HCT116 (cell line): ENCODE results near the gene CALCOCO1. TPM values are rescaled to one million over a fixed set of nuclear protein-coding genes. Genes with fewer than 3 reads are reported as not detected.

Experiments
- ATAC-seq: fragments of 200-7000 bp; cut with Tn5 transposase; 2 replicates; pipeline ENCODE4 v1.9.1; 2020; ENCODE audit warnings: mild to moderate bottlenecking, moderate library complexity
- BruUV-seq: library from RNA; stranded (reverse); fragments of 400-500 nt; replicated peaks from 2 replicates; lab custom pipeline; 2021; lab: Mats Ljungman, UMichigan
- CTCF ChIA-PET: fragments of 300-600 bp; sonication (Branson Sonifier 250); formaldehyde crosslinking; loops from one replicate; lab custom pipeline; 2021; ENCODE audit warnings: antibody characterized with exemption; lab: Charles Lee
- POLR2A ChIA-PET: fragments of 300-600, 350-600 bp; sonication (Branson Sonifier 250); formaldehyde crosslinking; loops from one replicate; lab custom pipeline; 2021; ENCODE audit warnings: antibody characterized with exemption; lab: Charles Lee
- RAD21 ChIA-PET, 2 experiments: fragments of 300-600 bp; sonication (Branson Sonifier 250); formaldehyde crosslinking; loops; one replicate each; lab custom pipeline; 2023; ENCODE audit warnings: low total read pairs in 2 of 2; ENCODE audit not compliant: uncharacterized antibody in 2 of 2, unreplicated experiment in 2 of 2, low non-redundant PET in 1 of 2; lab: Charles Lee
- DNase-seq: peaks from one replicate; pipeline ENCODE4 v3.0.0-alpha.2; 2010; ENCODE audit warnings: low read depth, low spot score
- H2AFZ ChIP-seq: fragments of 200-600 bp; shearing (Covaris generic), sonication (generic); 2 replicates; pipeline ENCODE4 v1.6.1; 2017; ENCODE audit warnings: low read depth, mixed run types, mixed read lengths, antibody characterized with exemption, low read length; ENCODE audit not compliant: poor library complexity, severe bottlenecking
- H3K27ac ChIP-seq: 2 replicates; pipeline ENCODE4 v1.5.1; 2012; ENCODE audit warnings: low read depth, low read length
- H3K27me3 ChIP-seq: fragments of 200-600 bp; sonication (generic); 2 replicates; pipeline ENCODE4 v1.6.1; 2016; ENCODE audit warnings: mixed run types, low read length, mixed read lengths; ENCODE audit not compliant: insufficient read depth
- H3K36me3 ChIP-seq, 2 experiments: fragments of 200-500 bp in 1 of 2; fragments of 200-600 bp in 1 of 2; sonication (Bioruptor generic) in 1 of 2; sonication (generic) in 1 of 2; 2 replicates each; pipeline versions ENCODE4 v1.5.1 to v1.6.1; 2014 to 2016; ENCODE audit warnings: low read length in 2 of 2, inconsistent platforms in 1 of 2, mixed read lengths in 1 of 2, mixed run types in 1 of 2; ENCODE audit not compliant: insufficient read depth in 2 of 2, control insufficient read depth in 1 of 2
- H3K4me1 ChIP-seq, 2 experiments: fragments of 200-600 bp in 1 of 2; sonication (generic) in 1 of 2; 2 replicates each; pipeline versions ENCODE4 v1.5.1 to v1.6.1; 2012 to 2017; ENCODE audit warnings: low read length in 2 of 2, inconsistent platforms in 1 of 2, mild to moderate bottlenecking in 1 of 2, mixed read lengths in 1 of 2, mixed run types in 1 of 2, moderate library complexity in 1 of 2; ENCODE audit not compliant: insufficient read depth in 2 of 2, control insufficient read depth in 1 of 2
- H3K4me2 ChIP-seq: fragments of 200-600 bp; sonication (generic); 2 replicates; pipeline ENCODE4 v1.6.1; 2017; ENCODE audit warnings: mixed run types, low read length, mixed read lengths
- H3K4me3 ChIP-seq, 2 experiments: fragments of 200-600 bp in 1 of 2; sonication (generic) in 1 of 2; replicated peaks in 1 of 2; 2 replicates each; pipeline ENCODE4 v1.5.1; 2011 to 2016; ENCODE audit warnings: low read length in 2 of 2, control low read depth in 1 of 2, low read depth in 1 of 2, mild to moderate bottlenecking in 1 of 2, mixed read lengths in 1 of 2, mixed run types in 1 of 2
- H3K79me2 ChIP-seq: fragments of 200-600 bp; sonication (generic); 2 replicates; pipeline ENCODE4 v1.6.1; 2017; ENCODE audit warnings: mild to moderate bottlenecking, mixed run types, low read length, moderate library complexity, mixed read lengths; ENCODE audit not compliant: insufficient read depth
- H3K9ac ChIP-seq: fragments of 200-600 bp; sonication (generic); 2 replicates; pipeline ENCODE4 v1.6.1; 2016; ENCODE audit warnings: low read length, mixed read lengths
- H3K9me2 ChIP-seq: fragments of 200-600 bp; sonication (generic), shearing (Covaris generic); 2 replicates; pipeline ENCODE4 v1.6.1; 2017; ENCODE audit warnings: mixed run types, mild to moderate bottlenecking, moderate library complexity; ENCODE audit not compliant: insufficient read depth
- H3K9me3 ChIP-seq, 2 experiments: fragments of 200-500 bp in 1 of 2; fragments of 200-600 bp in 1 of 2; sonication (Bioruptor generic) in 1 of 2; sonication (generic) in 1 of 2; 2 replicates each; pipeline ENCODE4 v1.6.1; 2014 to 2017; ENCODE audit warnings: low read length in 2 of 2, mixed read lengths in 2 of 2, inconsistent platforms in 1 of 2, low read depth in 1 of 2, mild to moderate bottlenecking in 1 of 2, mixed run types in 1 of 2, moderate library complexity in 1 of 2; ENCODE audit not compliant: control insufficient read depth in 1 of 2, insufficient read depth in 1 of 2
- H4K20me1 ChIP-seq: fragments of 200-600 bp; sonication (generic), shearing (Covaris generic); 2 replicates; pipeline ENCODE4 v1.6.1; 2017; ENCODE audit warnings: mixed run types, mild to moderate bottlenecking, moderate library complexity; ENCODE audit not compliant: insufficient read depth
- ATF3 ChIP-seq: IDR thresholded peaks from 2 replicates; pipeline ENCODE4 v1.6.1; 2012
- CBX3 ChIP-seq: IDR thresholded peaks from 2 replicates; pipeline ENCODE4 v1.6.1; 2012; ENCODE audit warnings: low read depth
- CEBPB ChIP-seq: IDR thresholded peaks from 2 replicates; pipeline ENCODE4 v1.6.1; 2012; ENCODE audit warnings: low read depth
- EGR1 ChIP-seq: IDR thresholded peaks from 2 replicates; pipeline ENCODE4 v1.6.1; 2012; ENCODE audit warnings: low read depth
- EZH2phosphoT487 ChIP-seq: fragments of 200-600 bp; IDR thresholded peaks from 2 replicates; pipeline ENCODE4 v1.6.1; 2018; ENCODE audit warnings: antibody characterized with exemption, borderline replicate concordance
- FOSL1 ChIP-seq: IDR thresholded peaks from 2 replicates; pipeline ENCODE4 v1.6.1; 2012; ENCODE audit warnings: low read depth
- JUND ChIP-seq: IDR thresholded peaks from 2 replicates; pipeline ENCODE4 v1.6.1; 2012
- MAX ChIP-seq: IDR thresholded peaks from 2 replicates; pipeline ENCODE4 v1.6.1; 2012
- POLR2A ChIP-seq: IDR thresholded peaks from 2 replicates; pipeline ENCODE4 v1.7.0; 2011; ENCODE audit warnings: borderline replicate concordance; ENCODE audit not compliant: insufficient read depth, insufficient read length; ENCODE audit errors: extremely low read depth
- REST ChIP-seq: IDR thresholded peaks from 2 replicates; pipeline ENCODE4 v1.6.1; 2012; ENCODE audit warnings: low read depth
- SIN3A ChIP-seq: IDR thresholded peaks from 2 replicates; pipeline ENCODE4 v1.6.1; 2012; ENCODE audit warnings: low read depth
- TCF7L2 ChIP-seq: IDR thresholded peaks from 2 replicates; pipeline ENCODE4 v1.7.0; 2011; ENCODE audit warnings: borderline replicate concordance, inconsistent platforms; ENCODE audit not compliant: insufficient read depth, insufficient read length; ENCODE audit errors: extremely low read depth
- ZBTB33 ChIP-seq: IDR thresholded peaks from 2 replicates; pipeline ENCODE4 v1.6.1; 2011; ENCODE audit warnings: mild to moderate bottlenecking, low read length, moderate library complexity; ENCODE audit not compliant: insufficient replicate concordance; ENCODE audit errors: extremely low read depth
- intact Hi-C: fragments of 100-400 bp; cut with micrococcal nuclease; formaldehyde crosslinking; loops from 2 replicates; pipeline ENCODE4 v1.10.0; 2022
- total RNA-seq: library from RNA; stranded (reverse); gene quantifications from one replicate; pipeline ENCODE4 v1.2.1, GENCODE V29; 2021; ENCODE audit not compliant: unreplicated experiment

The CALCOCO1 gene
- total RNA-seq, 1 experiment from 2014 or later: 42.6 TPM

GRCh38 chr12:53754633-53755264, 27.5 kb upstream of the CALCOCO1 start:
- H3K4me1 ChIP-seq: peaks cover 3 to 13% of the 10 kb centered on the region in 2 experiments; a peak in 3 of 4 replicates
- no peak overlapping the region for H3K4me3 ChIP-seq
- no peak for ATAC-seq
- H4K20me1 ChIP-seq: no peaks in the 10 kb centered on the region
- H3K4me2 ChIP-seq: no peak overlapping the region
- intact Hi-C loops: no loop called here
- ChIA-PET CTCF (interaction anchor here (4.0 kb wide), 1 partner anchor 9 kb away, joined by 70 read pairs; no protein-coding TSS in a partner anchor), RAD21 (no interaction called here), POLR2A (no interaction called here)
- BruUV-seq: no TSS peak
- H3K79me2 ChIP-seq: no peaks in the 10 kb centered on the region
- no peak for DNase-seq
- H3K9ac ChIP-seq: no peak overlapping the region
- TF ChIP-seq JUND (no peak), TCF7L2 (no peak), SIN3A (no peak), CEBPB (no peak), FOSL1 (no peak), MAX (no peak), REST (no peak), CBX3 (no peak), EZH2phosphoT487 (no peak), EGR1 (no peak), POLR2A (no peak), ZBTB33 (no peak), ATF3 (no peak)
- no peak overlapping the region for H2AFZ ChIP-seq
- H3K27ac ChIP-seq: no peak overlapping the region
- H3K9me2 ChIP-seq: no peaks in the 10 kb centered on the region
- H3K36me3 ChIP-seq: no peaks in the 10 kb centered on the region
- peaks cover 6% of the 10 kb centered on the region; the same call in 1 of the 2 replicates for H3K27me3 ChIP-seq
- no peaks in the 10 kb centered on the region for H3K9me3 ChIP-seq
